Endothelial cell of hepatic sinusoid (primary cell): ENCODE measurements around the gene PRKRA.

Experiments
- in situ Hi-C: cut with HindIII; loops from 2 replicates; pipeline ENCODE4 v1.10.0; 2017; ENCODE audit warnings: low sequenced_read_pairs

The PRKRA gene

DNA sequence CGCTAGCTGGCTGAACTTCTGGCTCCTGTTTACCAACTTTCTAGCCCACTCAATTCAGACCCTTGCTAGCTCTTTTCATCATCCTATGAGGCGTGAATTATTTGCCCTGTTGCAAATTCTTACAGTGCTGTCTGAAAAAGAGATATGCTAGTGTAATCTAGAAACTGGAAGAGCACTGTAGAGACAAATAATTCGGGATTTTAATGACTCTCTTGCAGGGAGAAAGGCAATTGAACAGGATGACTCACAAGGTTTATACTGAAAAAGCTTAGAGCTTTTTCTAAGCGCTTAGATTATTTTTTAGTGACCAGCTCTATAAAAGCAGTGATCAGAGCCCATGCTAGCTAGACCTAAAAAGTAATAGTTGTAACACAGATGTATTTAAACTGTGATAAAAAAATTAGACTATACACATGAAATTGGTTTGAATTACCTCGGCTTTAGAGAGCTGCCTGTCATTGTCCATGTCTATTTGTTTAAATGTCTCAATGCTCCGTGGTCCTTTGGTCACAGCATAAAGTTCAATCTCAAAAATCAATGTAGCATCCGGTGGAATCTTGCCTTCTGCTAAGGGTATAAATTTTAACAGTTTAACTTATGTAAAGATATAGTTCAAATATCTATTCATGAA is 18.4 kb upstream of the PRKRA start:
- in situ Hi-C loops: loop anchor here (5.0 kb wide), 1 partner anchor 63 kb away; no protein-coding TSS in a partner anchor

DNA sequence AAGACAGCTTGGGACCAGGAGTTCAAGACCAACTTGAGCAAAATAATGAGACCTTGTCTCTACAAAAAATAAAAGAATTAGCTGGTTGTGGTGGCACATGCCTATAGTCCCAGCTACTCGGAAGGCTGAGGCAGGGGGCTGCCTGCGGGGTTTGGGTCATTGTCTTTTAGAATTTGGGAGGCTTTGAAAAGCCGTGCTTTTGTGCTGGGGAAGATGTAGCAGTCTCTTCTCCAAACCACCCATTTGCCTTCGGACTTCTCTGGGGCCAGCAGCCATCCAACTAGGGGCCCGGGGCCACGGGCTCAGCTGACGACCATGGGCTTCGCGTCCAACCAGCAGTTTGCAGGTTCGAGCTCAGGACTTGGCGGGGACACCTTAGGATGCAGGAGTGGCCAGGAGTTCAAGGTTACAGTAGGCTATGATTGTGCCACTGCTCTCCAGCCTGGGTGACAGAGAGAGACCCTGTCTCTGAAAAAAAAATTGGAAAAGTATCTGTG is 6.5 kb upstream of the PRKRA start:
- in situ Hi-C loops: no loop called here

DNA sequence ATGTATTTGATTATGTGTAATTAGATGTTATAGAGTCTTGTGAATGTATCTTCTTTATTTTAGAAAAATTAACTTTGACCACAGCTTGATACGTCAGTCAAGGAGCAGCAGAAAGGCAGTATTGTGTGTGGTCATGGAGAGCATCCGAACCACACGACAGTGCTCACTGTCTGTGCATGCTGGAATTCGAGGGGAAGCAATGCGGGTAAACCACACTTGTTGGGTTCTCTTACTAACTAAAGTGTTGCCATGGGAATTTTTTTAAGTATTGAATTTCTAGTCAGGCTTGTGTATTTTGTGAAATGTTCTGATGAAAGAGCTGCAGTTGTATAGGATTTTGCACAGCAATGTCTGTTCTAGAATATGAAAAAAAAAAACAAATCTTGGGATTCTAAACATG is 5.0 kb upstream of the PRKRA start:
- in situ Hi-C loops: no loop called here

DNA sequence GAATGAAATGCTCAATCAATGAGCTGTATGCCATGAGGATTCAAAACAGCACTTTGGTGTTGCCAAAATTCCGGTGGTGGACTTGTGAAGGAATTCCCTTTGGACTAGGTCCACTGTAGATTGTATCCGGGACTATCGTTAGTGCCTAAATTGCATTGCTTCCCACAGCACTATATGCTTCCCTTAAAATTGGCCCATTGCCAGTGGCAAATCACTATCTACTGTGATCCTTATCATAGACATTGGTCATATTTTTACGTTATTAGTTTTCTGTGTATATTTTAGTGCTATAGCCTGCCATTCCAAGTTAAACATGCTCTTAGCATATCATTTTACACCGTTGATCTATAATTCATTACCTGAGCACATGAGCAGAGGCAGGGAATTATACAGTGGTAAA is 1.9 kb upstream of the PRKRA start:
- in situ Hi-C loops: loop anchor here (5.0 kb wide), 1 partner anchor 44 kb away; no protein-coding TSS in a partner anchor

GRCh38 chr2:178452334-178452733 is 1.4 kb upstream of the PRKRA start:
- in situ Hi-C loops: loop anchor here (5.0 kb wide), 1 partner anchor 45 kb away; no protein-coding TSS in a partner anchor

DNA sequence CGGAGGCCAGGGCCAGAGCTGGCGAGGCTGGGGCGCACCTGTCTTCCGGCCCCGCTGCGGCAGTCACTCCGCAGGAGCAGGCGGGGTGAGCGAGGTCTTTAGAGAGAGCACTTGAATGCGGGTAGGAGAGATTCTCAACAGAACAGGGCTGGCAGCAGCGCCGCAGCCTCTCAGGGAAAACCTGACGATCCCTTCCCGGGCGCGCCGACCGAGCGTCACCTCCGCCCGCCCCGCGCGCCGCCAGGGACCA is 526 bp downstream of the PRKRA start:
- in situ Hi-C loops: loop anchor here (5.0 kb wide), 1 partner anchor 47 kb away; no protein-coding TSS in a partner anchor

DNA sequence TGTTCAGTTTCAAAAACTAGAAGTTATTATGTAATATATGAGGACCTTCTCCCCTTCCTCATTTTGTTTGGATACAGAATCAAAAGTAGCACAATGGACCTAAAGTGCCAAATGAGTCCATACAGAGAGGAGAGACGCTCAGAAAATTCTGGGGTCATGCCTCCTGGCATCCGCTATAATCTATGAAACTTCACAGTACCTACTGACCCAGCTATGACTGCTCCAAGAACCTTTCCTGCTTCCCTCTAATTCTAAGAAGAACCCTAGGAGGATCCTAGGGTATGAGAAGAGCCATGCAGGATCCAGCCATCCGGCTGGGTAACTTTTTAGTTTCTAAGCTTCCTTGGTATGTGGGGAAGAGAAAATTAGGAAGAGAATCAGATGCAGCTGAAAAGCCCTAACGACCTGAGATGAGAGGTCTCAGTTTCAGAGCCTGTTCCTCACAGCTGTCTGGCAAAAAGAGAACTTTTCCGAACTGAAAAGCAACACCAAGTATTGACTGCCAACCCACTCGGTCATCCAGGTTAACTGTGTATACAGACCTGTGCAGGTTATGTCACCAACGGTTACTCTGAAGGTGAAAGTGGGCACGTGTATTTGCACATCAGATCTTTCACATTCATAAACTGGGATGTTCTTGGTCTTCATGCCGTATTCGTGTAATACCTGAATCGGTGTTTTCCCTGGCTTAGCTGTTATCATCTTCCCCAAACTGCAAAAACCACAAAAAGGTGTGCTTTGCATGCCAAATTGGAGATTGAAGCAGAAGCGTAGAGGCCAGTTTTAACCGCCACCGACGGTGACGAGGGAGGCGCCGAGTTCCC is 1.1 kb downstream of the PRKRA start:
- in situ Hi-C loops: loop anchor here (5.0 kb wide), 1 partner anchor 47 kb away; no protein-coding TSS in a partner anchor

DNA sequence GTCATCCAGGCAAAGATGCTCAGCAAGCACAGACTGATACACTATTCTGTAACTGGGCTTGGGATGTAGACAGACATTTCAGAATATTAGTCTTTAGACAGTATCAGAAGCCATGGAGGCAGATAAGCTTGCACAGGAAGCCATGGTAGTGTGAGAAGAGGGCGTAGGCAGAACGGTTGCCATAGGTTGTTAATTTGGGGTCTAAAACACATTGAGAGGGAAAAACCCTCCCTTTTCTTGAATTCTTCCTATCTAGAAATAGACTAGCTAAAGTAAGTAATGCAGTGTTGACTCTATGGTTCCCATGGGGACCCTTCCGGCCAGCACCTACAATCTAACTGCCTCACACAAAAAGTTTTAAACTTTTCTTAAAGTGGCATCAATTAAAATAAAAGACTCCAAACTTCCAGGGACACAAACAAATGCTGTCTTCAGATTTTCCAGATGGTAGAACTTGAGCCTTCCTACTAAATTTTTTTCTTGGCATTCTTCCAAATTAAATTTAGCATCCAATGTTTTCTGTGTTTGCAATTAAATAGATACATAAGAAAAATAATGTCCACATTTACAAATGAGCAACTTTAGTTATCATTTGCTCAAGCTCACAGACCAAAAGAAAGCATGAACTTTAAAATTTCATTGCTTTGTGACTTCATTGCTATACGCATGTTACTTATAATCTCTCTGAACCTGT is 1.9 kb downstream of the PRKRA start:
- in situ Hi-C loops: no loop called here

DNA sequence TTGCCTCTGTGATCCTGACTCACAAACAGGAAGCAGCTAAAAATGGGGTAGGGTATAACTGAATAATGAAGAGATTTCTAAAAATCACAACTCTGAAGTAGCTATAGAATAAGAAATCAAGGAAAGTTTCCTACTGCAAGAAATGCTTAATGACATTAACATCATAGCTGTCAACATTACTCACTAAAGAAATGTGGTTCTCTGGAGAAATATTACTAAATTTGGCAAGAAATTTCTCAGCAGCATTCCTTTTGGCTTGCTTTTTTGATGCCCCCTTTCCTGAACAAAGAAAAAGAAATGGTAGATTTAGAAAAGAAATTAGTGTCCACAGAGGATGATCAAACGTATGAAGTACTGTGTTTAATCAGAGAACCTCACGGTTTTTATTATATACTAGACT is 9.5 kb downstream of the PRKRA start:
- in situ Hi-C loops: no loop called here

- in situ Hi-C loops: no loop called here
Measured at GRCh38 chr2:178436662-178437061, 14.3 kb downstream of the PRKRA start.

GRCh38 chr2:178429336-178429735 is 21.6 kb downstream of the PRKRA start:
- in situ Hi-C loops: no loop called here

DNA sequence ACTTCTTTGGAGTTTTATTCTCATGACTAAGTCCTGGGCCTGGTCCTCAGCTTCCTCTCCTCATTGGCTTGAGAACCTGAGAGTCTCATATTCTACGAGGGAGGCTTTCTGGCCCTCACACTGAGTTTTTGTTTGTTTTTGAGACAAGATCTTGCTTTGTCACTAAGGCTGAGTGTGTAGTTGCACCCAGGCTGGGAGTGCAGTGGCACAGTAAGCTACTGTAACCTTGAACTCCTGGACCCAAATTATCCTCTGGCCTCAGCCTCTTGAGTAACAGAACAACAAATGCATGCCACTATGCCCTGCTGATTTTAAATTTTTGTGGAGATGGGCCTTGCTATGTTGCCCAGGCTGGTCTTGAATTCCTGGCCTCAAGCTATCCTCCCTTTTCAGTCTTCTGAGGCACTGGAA is 22.6 kb downstream of the PRKRA start:
- in situ Hi-C loops: no loop called here

GRCh38 chr2:178427458-178427857 is 23.5 kb downstream of the PRKRA start:
- in situ Hi-C loops: no loop called here

DNA sequence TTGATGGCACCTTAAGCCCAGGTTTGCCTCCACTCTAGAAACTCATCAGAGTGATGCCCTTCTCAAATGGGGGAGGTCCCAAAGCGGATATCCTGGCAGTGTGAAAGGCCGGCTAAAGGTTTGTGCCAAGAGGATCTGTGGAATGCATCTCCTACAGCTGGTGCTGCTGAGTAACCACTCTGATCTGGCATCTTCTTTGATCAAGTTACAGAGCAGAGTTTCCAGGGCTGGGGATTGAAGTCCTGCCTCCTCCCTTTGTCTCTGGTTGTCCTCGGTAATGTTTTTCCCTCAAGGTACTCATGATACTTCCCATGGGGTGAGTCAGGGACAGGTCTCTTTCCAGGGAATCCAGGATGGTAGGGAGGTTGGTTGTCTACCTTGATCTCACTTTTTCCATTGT is 24.6 kb downstream of the PRKRA start:
- in situ Hi-C loops: no loop called here

GRCh38 chr2:178425255-178425827 is 25.6 kb downstream of the PRKRA start:
- in situ Hi-C loops: no loop called here

- in situ Hi-C loops: loop anchor here (25.0 kb wide), 1 partner anchor 286 kb away; no protein-coding TSS in a partner anchor
Measured at GRCh38 chr2:178423746-178424145, 27.2 kb downstream of the PRKRA start.

DNA sequence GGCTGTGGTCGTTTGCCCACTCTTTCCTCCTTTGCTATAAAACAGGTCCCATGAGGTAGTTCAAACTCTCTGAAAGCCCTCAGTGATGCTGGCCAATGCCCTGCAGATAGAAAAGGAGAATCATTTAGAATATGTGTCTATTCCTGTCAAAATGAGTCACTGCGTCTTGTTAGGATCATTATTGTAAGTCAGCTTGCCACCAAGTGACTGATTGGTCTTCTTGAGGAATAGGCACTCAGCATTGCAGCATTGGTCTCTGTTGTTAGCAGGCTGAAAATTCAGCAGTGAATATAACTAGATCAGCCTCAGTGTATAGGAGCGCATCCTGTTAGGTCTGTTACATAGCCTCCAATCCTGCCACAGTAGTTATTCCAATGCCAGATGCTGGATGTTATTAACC is 28.9 kb downstream of the PRKRA start:
- in situ Hi-C loops: loop anchor here (25.0 kb wide), 1 partner anchor 285 kb away; no protein-coding TSS in a partner anchor

- in situ Hi-C loops: loop anchor here (25.0 kb wide), 1 partner anchor 283 kb away; no protein-coding TSS in a partner anchor
Measured at GRCh38 chr2:178420463-178420999, 30.4 kb downstream of the PRKRA start.

DNA sequence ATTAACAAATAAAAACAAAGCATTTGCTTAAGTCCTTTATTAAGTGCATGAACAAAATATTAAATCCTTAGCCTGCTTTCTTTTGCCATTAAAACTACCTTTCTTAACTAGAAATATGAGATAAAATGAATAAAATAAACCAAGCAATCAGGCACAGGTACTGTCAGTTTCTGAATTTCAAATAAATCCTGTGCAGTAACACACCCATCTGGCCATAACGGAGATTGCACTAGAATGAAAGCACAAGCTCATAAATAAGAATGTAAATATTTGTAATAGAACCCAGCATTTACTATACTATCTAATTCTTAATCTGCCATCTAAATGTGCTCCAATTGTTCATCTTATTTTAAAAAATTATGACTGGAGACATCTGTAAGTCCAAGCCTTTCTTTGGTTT is 31.9 kb downstream of the PRKRA start:
- in situ Hi-C loops: loop anchor here (25.0 kb wide), 1 partner anchor 282 kb away; no protein-coding TSS in a partner anchor

DNA sequence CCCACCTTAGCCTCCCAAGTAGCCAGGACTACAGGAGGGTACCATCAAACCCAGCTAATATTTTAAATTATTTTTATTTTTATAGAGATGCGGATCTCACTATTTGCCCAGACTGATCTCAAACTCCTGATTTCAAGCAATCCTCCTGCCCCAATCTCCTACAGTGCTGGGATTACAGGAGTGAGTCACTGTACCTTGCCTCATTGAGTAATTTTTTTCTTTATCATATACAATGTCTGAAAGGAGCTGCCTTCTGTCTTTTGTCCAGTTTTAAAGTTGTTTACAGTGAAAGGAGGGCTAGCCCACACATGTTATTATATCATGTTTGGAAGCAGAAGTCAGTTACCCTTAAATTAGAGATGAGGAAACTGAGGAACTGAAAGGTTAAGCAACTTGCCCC is 32.5 kb downstream of the PRKRA start:
- in situ Hi-C loops: loop anchor here (25.0 kb wide), 1 partner anchor 281 kb away; no protein-coding TSS in a partner anchor

DNA sequence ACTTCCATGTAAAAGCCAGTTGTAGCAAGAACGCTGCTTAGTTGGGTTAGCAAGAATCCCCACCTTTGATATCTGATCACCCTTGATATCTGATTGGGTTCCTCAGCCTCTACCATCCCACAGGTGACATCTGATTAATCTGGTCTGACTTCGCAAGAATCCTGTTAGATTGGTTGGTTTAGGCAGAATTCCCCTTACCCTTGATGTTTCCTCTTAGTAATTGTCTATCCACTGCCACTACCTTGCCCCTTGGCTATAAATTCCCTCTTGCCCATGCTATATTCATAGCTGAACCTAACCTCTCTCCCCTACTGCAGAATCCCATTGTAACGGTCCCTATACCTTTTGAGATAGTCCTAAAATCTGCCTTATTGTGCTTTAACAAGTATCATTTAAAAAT is 33.1 kb downstream of the PRKRA start:
- in situ Hi-C loops: loop anchor here (25.0 kb wide), 1 partner anchor 281 kb away; no protein-coding TSS in a partner anchor
